GM12878 (cell line): ENCODE measurements around the gene HCFC1. TPM values are rescaled to one million over a fixed set of nuclear protein-coding genes. Genes with fewer than 3 reads are reported as not detected.

Experiments used
- ATAC-seq: fragments of 200-7000 bp; cut with Tn5 transposase; 3 replicates; pipeline ENCODE4 v1.9.1; 2020; ENCODE audit warnings: mild to moderate bottlenecking, moderate library complexity
- BruUV-seq: library from RNA; stranded (reverse); fragments of 400-500 nt; replicated peaks from 2 replicates; lab custom pipeline; 2021; lab: Mats Ljungman, UMichigan
- CTCF ChIA-PET: fragments of 300-600 bp; sonication (Branson Sonifier 250); formaldehyde crosslinking; extraction: SDS; loops from one replicate; lab custom pipeline; 2021; ENCODE audit warnings: inconsistent platforms; lab: Yijun Ruan, JAX
- POLR2A ChIA-PET: fragments of 350-600 bp; formaldehyde crosslinking; extraction: SDS; loops from one replicate; lab custom pipeline; 2021; ENCODE audit warnings: inconsistent platforms; lab: Charles Lee
- RAD21 ChIA-PET: fragments of 300-600 bp; sonication (Branson Sonifier 250); formaldehyde crosslinking; loops from one replicate; lab custom pipeline; 2023; ENCODE audit warnings: antibody characterized with exemption; ENCODE audit not compliant: unreplicated experiment; lab: Charles Lee
- SMC1A ChIA-PET: fragments of 300-600 bp; sonication (Branson Sonifier 250); formaldehyde crosslinking; loops from one replicate; lab custom pipeline; 2023; ENCODE audit not compliant: unreplicated experiment, uncharacterized antibody; lab: Charles Lee
- DNase-seq: peaks from one replicate; pipeline ENCODE4 v3.0.0-alpha.2; 2011; ENCODE audit warnings: low read depth, low spot score
- FAIRE-seq: peaks from 3 replicates; lab custom pipeline; 2011; peaks lifted over from hg19 to GRCh38; lab: Jason Lieb, UNC
- H2AFZ ChIP-seq: 2 replicates; pipeline ENCODE4 v1.6.0; 2011; ENCODE audit warnings: low read depth, low read length, control low read depth; ENCODE audit not compliant: control insufficient read depth
- H3K27ac ChIP-seq: 2 replicates; pipeline ENCODE4 v1.5.1; 2011; ENCODE audit warnings: control low read depth; ENCODE audit not compliant: control insufficient read depth, insufficient read depth
- H3K27me3 ChIP-seq, 2 experiments: replicated peaks in 1 of 2; 2 replicates each; pipeline versions ENCODE4 v1.6.0 to v1.6.1; 2011; ENCODE audit warnings: low read length in 1 of 2; ENCODE audit not compliant: control insufficient read depth in 2 of 2, insufficient read depth in 2 of 2
- H3K36me3 ChIP-seq, 2 experiments: 2 replicates each; pipeline ENCODE4 v1.5.1; 2011; ENCODE audit warnings: low read length in 1 of 2; ENCODE audit not compliant: control insufficient read depth in 2 of 2, insufficient read depth in 2 of 2
- H3K4me1 ChIP-seq: 2 replicates; pipeline ENCODE4 v1.6.1; 2011; ENCODE audit warnings: mild to moderate bottlenecking, low read length, moderate library complexity, mixed read lengths; ENCODE audit not compliant: control insufficient read depth, insufficient read depth
- H3K4me2 ChIP-seq: 2 replicates; pipeline ENCODE4 v1.6.0; 2011; ENCODE audit warnings: control low read depth; ENCODE audit not compliant: control insufficient read depth, insufficient read depth
- H3K4me3 ChIP-seq: fragments of 200-600 bp; sonication (generic); 2 replicates; pipeline ENCODE4 v1.5.1; 2016
- H3K79me2 ChIP-seq: 2 replicates; pipeline ENCODE4 v1.6.0; 2011; ENCODE audit warnings: low read length; ENCODE audit not compliant: control insufficient read depth, insufficient read depth
- H3K9ac ChIP-seq: 2 replicates; pipeline ENCODE4 v1.8.0; 2011; ENCODE audit warnings: low read length, control low read depth, mixed read lengths; ENCODE audit not compliant: control insufficient read depth, insufficient read depth
- H3K9me3 ChIP-seq: replicated peaks from 3 replicates; pipeline ENCODE4 v1.5.1; 2011; ENCODE audit warnings: mild to moderate bottlenecking, low read length; ENCODE audit not compliant: control insufficient read depth, insufficient read depth
- H4K20me1 ChIP-seq: 2 replicates; pipeline ENCODE4 v1.6.0; 2011; ENCODE audit not compliant: control insufficient read depth, insufficient read depth
- ATF3 ChIP-seq: IDR thresholded peaks from 2 replicates; pipeline ENCODE4 v1.6.1; 2011; ENCODE audit warnings: low read depth, mild to moderate bottlenecking, low read length, moderate library complexity, borderline replicate concordance; ENCODE audit errors: extremely low read depth
- CEBPZ ChIP-seq: fragments of 150-350 bp; IDR thresholded peaks from 2 replicates; pipeline ENCODE4 v1.6.1; 2016; ENCODE audit warnings: low read depth, low read length
- CREB1 ChIP-seq: IDR thresholded peaks from 2 replicates; pipeline ENCODE4 v1.6.1; 2012; ENCODE audit warnings: low read depth, mild to moderate bottlenecking, inconsistent platforms
- EGR1 ChIP-seq, 2 experiments: IDR thresholded peaks; 1 replicate in 1 of 2; 2 replicates in 1 of 2; pipeline ENCODE4 v1.6.1; 2011 to 2012; ENCODE audit warnings: low read depth in 2 of 2, low read length in 2 of 2, borderline replicate concordance in 1 of 2, mild to moderate bottlenecking in 1 of 2, moderate library complexity in 1 of 2
- ELK1 ChIP-seq: IDR thresholded peaks from 2 replicates; pipeline ENCODE4 v1.6.1; 2012; ENCODE audit warnings: low read depth, low read length, improper control_type of control experiment
- ESRRA ChIP-seq: IDR thresholded peaks from 2 replicates; pipeline ENCODE4 v1.6.1; 2012; ENCODE audit warnings: mild to moderate bottlenecking, low read length, improper control_type of control experiment
- FOXM1 ChIP-seq: IDR thresholded peaks from 2 replicates; pipeline ENCODE4 v1.6.1; 2012; ENCODE audit warnings: low read depth, mild to moderate bottlenecking, inconsistent platforms, low read length, moderate library complexity
- HCFC1 ChIP-seq: fragments of 150-350 bp; IDR thresholded peaks from 2 replicates; pipeline ENCODE4 v1.6.1; 2014; ENCODE audit warnings: low read length
- IRF3 ChIP-seq: fragments of 450-650 bp; IDR thresholded peaks from 2 replicates; pipeline ENCODE4 v1.6.1; 2014; ENCODE audit warnings: mild to moderate bottlenecking
- IRF4 ChIP-seq: IDR thresholded peaks from 2 replicates; pipeline ENCODE4 v1.6.1; 2011; ENCODE audit warnings: low read depth, low read length
- NR2C1 ChIP-seq: fragments of 450-650 bp; IDR thresholded peaks from 2 replicates; pipeline ENCODE4 v1.6.1; 2017; ENCODE audit warnings: antibody characterized with exemption, mild to moderate bottlenecking, moderate library complexity
- POLR2AphosphoS5 ChIP-seq: IDR thresholded peaks from 2 replicates; pipeline ENCODE4 v1.6.1; 2011; ENCODE audit warnings: mild to moderate bottlenecking, low read length, inconsistent platforms
- RFX5 ChIP-seq: IDR thresholded peaks from 2 replicates; pipeline ENCODE4 v1.6.1; 2011; ENCODE audit warnings: low read depth, low read length, improper control_type of control experiment
- SP1 ChIP-seq: IDR thresholded peaks from one replicate; pipeline ENCODE4 v1.6.1; 2011; ENCODE audit warnings: low read depth, low read length
- WRNIP1 ChIP-seq: IDR thresholded peaks from 2 replicates; pipeline ENCODE4 v1.6.1; 2011; ENCODE audit warnings: low read depth, low read length, improper control_type of control experiment, borderline replicate concordance
- WGBS: methylation state at CpG from one replicate; pipeline ENCODE4 v1.1.6; 2016; ENCODE audit warnings: low lambda C conversion rate; ENCODE audit not compliant: insufficient replicate concordance, insufficient coverage; ENCODE audit errors: missing lambda C conversion rate; 5-methylcytosine and 5-hydroxymethylcytosine counted together
- in situ Hi-C: fragments of 300-500 bp; cut with MboI; formaldehyde crosslinking; loops from 9 replicates; pipeline ENCODE4 v1.14.3; 2018; ENCODE audit warnings: mixed read lengths
- intact Hi-C: fragments of 100-400 bp; cut with micrococcal nuclease; formaldehyde crosslinking; loops from one replicate; pipeline ENCODE4 v1.14.2; 2022; ENCODE audit not compliant: unreplicated experiment
- polyA plus RNA-seq, 11 experiments: library from polyadenylated mRNA; depleted of rRNA in 4 of 11; unstranded in 6 of 11; stranded (reverse) in 5 of 11; fragments of >200 nt; fragmentation: Nextera tagmentation in 4 of 11; fragmentation: Illumina TruSeq in 1 of 11; extraction: Ambion mirVana in 4 of 11; extraction: Trizol in 1 of 11; gene quantifications; 1 replicate in 1 of 11; 2 replicates in 10 of 11; pipeline versions ENCODE4 v1.2.1 to v1.2.3, GENCODE V29; 2011 to 2016; ENCODE audit warnings: inconsistent platforms in 2 of 11, missing spikeins in 2 of 11, low read depth in 1 of 11
- total RNA-seq, 4 experiments: library from RNA; depleted of rRNA in 3 of 4; stranded (reverse); fragments of >200 nt in 3 of 4; fragmentation: Illumina TruSeq in 1 of 4; extraction: Trizol in 1 of 4; gene quantifications; 2 replicates each; pipeline versions ENCODE4 v1.2.1 to v1.2.3, GENCODE V29; 2013 to 2021

Gene HCFC1
- total and polyA plus RNA-seq, 10 of the 15 experiments (the other 5 are each of a cell fraction or from before 2014, with no cell fraction given) = 3.9 to 92.7 (median 23.5) TPM

GRCh38 chrX:153938226-153938786, 33.3 kb downstream of the HCFC1 start:
- H3K4me3 ChIP-seq = no peak overlapping the region
- no peaks in the 10 kb centered on the region for H3K9me3 ChIP-seq
- ATAC-seq (no peak), DNase-seq (no peak), FAIRE-seq (no peak)
- H4K20me1 ChIP-seq = no peaks in the 10 kb centered on the region
- no peak overlapping the region for H3K4me2 ChIP-seq
- no peak overlapping the region for H3K27ac ChIP-seq
- no peaks in the 10 kb centered on the region for H3K36me3 ChIP-seq
- H2AFZ ChIP-seq = no peak overlapping the region
- no peaks in the 10 kb centered on the region for H3K27me3 ChIP-seq
- H3K9ac ChIP-seq = no peak overlapping the region
- ChIA-PET POLR2A (interaction anchor here (1.6 kb wide), 1 partner anchor 10 kb away, joined by 4 read pairs; no protein-coding TSS in a partner anchor), SMC1A (interaction anchor here (0.6 kb wide), 1 partner anchor 370 kb away, joined by 3 read pairs; no protein-coding TSS in a partner anchor), CTCF (interaction anchor here (1.2 to 3.8 kb wide), 3 partner anchors 8 to 13 kb away, joined by 4 to 13 read pairs (median 6); partner anchors contain the start of gene ARHGAP4), RAD21 (no interaction called here)
- peaks cover 11% of the 10 kb centered on the region for H3K79me2 ChIP-seq
- H3K4me1 ChIP-seq = no peaks in the 10 kb centered on the region
- in situ Hi-C loops = no loop called here
- 22% methylated on average over 10 of the region's 10 CpGs for WGBS
- BruUV-seq = no TSS peak
- intact Hi-C loops = no loop called here
- no peak for TF ChIP-seq FOXM1
- no peak for TF ChIP-seq POLR2AphosphoS5
- no peak for TF ChIP-seq IRF4
- no peak for TF ChIP-seq SP1
- no peak for TF ChIP-seq CREB1
- TF ChIP-seq ESRRA = no peak
- TF ChIP-seq WRNIP1 = no peak
- no peak for TF ChIP-seq CEBPZ
- TF ChIP-seq NR2C1 = no peak
- TF ChIP-seq IRF3 = no peak
- TF ChIP-seq ATF3 = no peak
- no peak for TF ChIP-seq RFX5
- no peak for TF ChIP-seq HCFC1
- TF ChIP-seq EGR1 (IDR thresholded peaks at IDR 0.05; ENCODE audit: borderline replicate concordance in 1 of 2, low read depth in 2 of 2, low read length in 2 of 2) = no peak
- TF ChIP-seq ELK1 = no peak
